ENCODE measurements around the gene UQCC5. TPM values are rescaled to one million over a fixed set of nuclear protein-coding genes. Genes with fewer than 3 reads are reported as not detected.

UQCC5 gene, protein sequence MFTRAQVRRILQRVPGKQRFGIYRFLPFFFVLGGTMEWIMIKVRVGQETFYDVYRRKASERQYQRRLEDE
- 3.1 and 6.5 TPM in 2 replicates for total RNA-seq

DNA sequence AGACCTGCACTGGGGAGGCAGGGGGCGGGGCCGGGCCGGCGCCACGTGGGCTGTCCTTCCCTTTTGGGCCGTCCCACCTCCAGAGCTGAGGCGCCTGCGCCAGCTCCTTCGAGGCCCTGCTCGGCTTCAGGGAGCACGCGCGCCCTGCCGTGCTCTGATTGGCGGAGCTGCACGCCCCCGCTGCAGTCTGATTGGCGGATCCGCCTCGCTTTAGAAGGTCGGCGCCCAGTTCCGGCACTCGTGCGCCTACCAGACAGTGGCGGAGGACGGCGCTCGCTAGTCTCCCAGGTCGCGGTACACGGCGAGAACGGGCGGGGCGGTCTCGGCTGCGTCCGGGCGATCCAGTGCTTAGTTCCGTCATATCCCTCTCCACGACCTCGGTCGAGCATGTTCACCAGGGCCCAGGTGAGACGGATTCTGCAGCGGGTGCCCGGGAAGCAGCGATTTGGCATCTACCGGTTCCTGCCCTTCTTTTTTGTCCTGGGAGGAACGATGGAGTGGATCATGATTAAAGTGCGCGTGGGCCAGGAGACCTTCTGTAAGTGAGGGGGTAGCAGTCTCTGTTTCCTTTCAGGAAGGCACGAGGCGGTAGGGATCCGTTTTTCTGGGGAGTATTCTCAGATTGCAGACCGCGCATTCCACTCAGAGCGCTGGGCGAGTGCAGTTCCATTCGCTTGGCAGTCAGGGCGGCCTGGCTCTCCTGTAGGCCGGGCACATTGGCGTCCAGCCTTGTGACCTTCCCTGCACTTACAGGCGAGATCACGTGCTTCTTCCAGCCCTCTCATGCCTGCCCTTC, at the start of gene UQCC5:
Gene UQCC5 (plus strand): TSS at position 237 of the 796 bp plus-strand sequence. CDS start 151 bp downstream, at position 388.

DNA sequence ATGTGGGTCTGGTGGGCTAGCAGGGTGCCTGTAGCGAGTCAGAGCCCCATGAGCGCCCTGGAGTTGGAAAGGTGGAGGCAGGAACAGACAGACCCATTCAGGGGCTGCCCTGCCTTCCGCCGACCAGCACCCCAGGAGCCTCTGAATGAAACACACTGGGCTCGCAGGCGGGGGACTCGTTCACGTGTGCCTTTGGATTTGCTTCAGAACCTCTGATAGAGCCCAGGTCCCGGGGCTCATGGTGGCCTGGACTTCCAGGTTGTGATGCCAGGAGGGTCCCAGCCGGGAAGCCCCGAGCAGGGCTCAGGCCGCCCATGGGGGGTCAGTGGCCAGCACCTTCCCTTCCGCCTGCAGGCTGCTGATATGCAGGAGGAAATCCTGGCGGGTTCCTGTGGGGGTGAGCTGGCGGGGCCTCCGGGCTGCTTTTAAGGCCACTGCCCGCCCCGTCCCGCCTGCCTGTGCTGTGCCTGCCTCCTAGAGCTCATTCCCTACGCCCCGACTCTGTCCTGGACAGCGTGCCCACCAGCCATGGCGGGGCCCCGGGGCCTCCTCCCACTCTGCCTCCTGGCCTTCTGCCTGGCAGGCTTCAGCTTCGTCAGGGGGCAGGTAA, 41.4 kb upstream of the UQCC5 start, which contains the start of gene STAB1:
Gene STAB1 (plus strand): TSS at position 453 of the 610 bp plus-strand sequence. CDS start 76 bp downstream, at position 529.

DNA sequence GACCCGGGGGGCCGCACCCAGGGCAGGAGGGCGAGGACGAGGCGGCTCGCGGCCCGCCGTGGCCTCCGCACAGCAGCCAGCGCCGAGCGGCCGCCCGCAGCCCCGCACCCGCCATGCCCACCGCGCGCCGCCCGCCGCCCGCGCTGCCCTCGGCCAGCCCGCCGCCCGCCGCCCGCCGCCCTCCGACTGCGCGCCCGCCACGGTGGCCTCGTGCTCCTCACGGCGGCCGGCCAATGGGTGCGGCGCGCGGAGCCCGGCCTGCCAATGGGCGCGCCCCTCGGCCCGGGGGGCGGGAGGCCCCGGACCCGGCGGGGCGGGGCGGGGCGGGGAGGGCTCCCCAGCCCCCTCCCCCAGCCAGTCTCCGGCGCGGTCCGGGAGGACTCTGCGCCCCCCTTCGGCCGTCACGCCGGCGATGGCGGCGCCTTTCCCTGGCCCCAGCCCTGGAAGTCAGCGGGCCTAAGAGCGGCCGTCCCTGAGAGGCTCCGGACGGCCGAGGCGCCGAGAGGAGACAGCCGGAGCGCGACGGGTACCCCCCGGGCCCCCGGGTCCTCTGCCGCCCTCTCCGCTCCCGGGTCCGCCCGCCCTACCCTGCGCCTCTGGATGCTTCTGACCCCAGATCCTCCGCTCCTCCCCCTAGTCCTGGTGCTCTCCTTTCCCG, 2.7 kb upstream of the UQCC5 start, which contains the start of gene NT5DC2:
Gene NT5DC2 (minus strand): TSS at position 235 of the 658 bp plus-strand sequence. CDS start 120 bp downstream, at position 115.

Other genes with a start within 250 kb of the UQCC5 start
- gene GLYCTK, start 248.8 kb upstream of the UQCC5 start, total RNA-seq: 4.7 and 5.3 TPM in 2 replicates
- gene DNAH1, start 220.3 kb upstream of the UQCC5 start, total RNA-seq: 4.2 and 5.5 TPM in 2 replicates
- 47.4 and 64.7 TPM in 2 replicates for gene BAP1, start 126.6 kb upstream of the UQCC5 start, total RNA-seq
- 3.5 and 3.8 TPM in 2 replicates for gene PHF7, start 125.9 kb upstream of the UQCC5 start, total RNA-seq
- 0.03 and 0.13 TPM in 2 replicates for gene SEMA3G, start 91.5 kb upstream of the UQCC5 start, total RNA-seq
- gene TNNC1, start 82.6 kb upstream of the UQCC5 start, total RNA-seq: 0.23 and 2.6 TPM in 2 replicates
- gene NISCH, start 81.0 kb upstream of the UQCC5 start, total RNA-seq: 87.9 and 109 TPM in 2 replicates
- gene STAB1, start 41.3 kb upstream of the UQCC5 start, total RNA-seq: 0.50 and 0.59 TPM in 2 replicates
- gene NT5DC2, start 2.7 kb upstream of the UQCC5 start, total RNA-seq: 117 and 122 TPM in 2 replicates
- 81.0 and 91.2 TPM in 2 replicates for gene PBRM1, start 149.3 kb downstream of the UQCC5 start, total RNA-seq
- gene GNL3, start 149.4 kb downstream of the UQCC5 start, total RNA-seq: 74.9 and 78.8 TPM in 2 replicates
- 106 and 149 TPM in 2 replicates for gene GLT8D1, start 169.2 kb downstream of the UQCC5 start, total RNA-seq
- 58.3 and 64.1 TPM in 2 replicates for gene SPCS1, start 169.5 kb downstream of the UQCC5 start, total RNA-seq
- 25.0 and 29.6 TPM in 2 replicates for gene NEK4, start 234.3 kb downstream of the UQCC5 start, total RNA-seq
- 0.17 and 0.33 TPM in 2 replicates for gene ITIH1, start 241.0 kb downstream of the UQCC5 start, total RNA-seq